Gastrocnemius medialis (tissue), 4 donors: ENCODE measurements around the gene KDM1A.

Experiments used
- CTCF ChIP-seq, 5 experiments: fragments of 450-650 bp in 3 of 5; fragments of 200-600 bp in 2 of 5; sonication (generic) in 2 of 5; IDR thresholded peaks in 4 of 5; conservative IDR thresholded peaks in 1 of 5; 1 replicate in 4 of 5; 2 replicates in 1 of 5; pipeline ENCODE4 v1.5.1; 2016 to 2019; ENCODE audit warnings: antibody characterized with exemption in 5 of 5, mild to moderate bottlenecking in 3 of 5, moderate library complexity in 3 of 5
- POLR2A ChIP-seq, 2 donors: fragments of 450-650 bp; IDR thresholded peaks; one replicate each; pipeline ENCODE4 v1.6.1; 2017; ENCODE audit warnings: antibody characterized with exemption in 2 of 2, mild to moderate bottlenecking in 2 of 2, moderate library complexity in 2 of 2

DNA sequence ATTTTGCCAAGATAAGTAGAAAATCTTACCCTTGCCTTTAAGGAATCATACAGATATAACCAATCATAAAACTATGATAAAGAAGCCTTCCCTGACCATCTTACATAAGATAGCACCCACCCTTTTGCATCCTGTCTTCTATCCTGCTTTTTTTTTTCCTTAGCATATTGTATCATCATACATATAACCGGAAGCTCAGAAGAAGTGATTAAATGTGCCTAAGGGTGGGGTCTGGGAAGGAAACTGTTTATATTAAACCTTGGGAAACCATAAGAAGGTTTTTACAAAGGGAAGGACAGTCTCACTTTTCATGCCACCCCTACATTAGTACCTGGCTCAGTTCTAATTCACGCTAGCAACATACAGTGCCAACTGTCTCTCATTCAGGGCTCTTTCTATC is 82.6 kb downstream of the KDM1A start:
- TF ChIP-seq CTCF (IDR thresholded peaks at IDR 0.05 in 4 of 5, conservative IDR thresholded peaks at IDR 0.05 in 1 of 5) (no peak), POLR2A (IDR thresholded peaks at IDR 0.05) (no peak)
